HG03565 (cell line): ENCODE measurements around the gene MIER3.
A peak's percentile ranks its signal among the peaks of the same experiment; 100 is the strongest.
"Not testable (repeated sequence)": the region's sequence is repeated elsewhere in the genome, so short reads cannot be mapped to it uniquely, and the experiment has no call there.

Experiments
- ATAC-seq: cut with Tn5 transposase; IDR thresholded peaks from one replicate; pipeline ENCODE4 v1.9.1; 2021; ENCODE audit warnings: mild to moderate bottlenecking, moderate library complexity; ENCODE audit not compliant: unreplicated experiment

MIER3 gene, protein sequence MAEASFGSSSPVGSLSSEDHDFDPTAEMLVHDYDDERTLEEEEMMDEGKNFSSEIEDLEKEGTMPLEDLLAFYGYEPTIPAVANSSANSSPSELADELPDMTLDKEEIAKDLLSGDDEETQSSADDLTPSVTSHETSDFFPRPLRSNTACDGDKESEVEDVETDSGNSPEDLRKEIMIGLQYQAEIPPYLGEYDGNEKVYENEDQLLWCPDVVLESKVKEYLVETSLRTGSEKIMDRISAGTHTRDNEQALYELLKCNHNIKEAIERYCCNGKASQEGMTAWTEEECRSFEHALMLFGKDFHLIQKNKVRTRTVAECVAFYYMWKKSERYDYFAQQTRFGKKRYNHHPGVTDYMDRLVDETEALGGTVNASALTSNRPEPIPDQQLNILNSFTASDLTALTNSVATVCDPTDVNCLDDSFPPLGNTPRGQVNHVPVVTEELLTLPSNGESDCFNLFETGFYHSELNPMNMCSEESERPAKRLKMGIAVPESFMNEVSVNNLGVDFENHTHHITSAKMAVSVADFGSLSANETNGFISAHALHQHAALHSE

DNA sequence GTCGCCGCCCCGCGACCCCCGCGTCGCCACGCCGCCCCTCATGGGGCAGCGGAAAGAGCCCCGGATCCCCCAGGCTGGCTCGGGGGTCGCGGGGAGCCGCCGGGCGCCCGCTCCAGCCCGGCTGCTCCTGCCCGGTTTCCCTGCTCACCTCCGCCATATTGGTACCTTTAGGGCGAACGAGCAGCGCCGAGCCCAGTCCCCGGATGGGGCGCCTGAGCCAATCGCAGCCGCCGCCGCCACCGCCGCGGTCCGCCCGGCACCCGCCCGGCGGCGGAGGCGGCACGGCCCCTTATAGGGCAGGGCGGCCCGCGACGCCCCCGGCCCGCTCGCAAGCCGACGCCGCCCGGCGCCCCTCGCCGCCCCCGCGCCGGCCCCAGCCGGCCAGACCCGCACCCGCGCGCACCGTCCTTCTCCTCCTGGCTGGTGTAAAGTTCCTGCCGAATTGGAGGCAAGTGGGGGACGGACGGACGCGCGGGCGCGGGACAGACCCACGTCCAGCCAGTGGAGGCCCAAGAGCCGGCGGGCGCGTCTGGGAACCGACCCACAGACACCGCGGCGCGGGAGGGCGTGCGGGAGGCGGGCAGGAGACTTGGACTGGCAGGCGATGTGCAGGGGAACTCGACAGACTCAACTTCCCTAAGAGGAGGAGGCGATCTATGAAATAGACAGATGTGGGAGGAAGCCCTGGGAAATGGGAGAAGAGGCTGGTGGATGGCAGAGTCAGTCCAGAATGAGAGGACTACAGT, at the start of gene MIER3:
TSS of gene MIER3 (minus strand) at position 178 of the 746 bp plus-strand sequence. CDS start at position 157, 21 bp downstream.
- ATAC-seq = peak; percentile 88

DNA sequence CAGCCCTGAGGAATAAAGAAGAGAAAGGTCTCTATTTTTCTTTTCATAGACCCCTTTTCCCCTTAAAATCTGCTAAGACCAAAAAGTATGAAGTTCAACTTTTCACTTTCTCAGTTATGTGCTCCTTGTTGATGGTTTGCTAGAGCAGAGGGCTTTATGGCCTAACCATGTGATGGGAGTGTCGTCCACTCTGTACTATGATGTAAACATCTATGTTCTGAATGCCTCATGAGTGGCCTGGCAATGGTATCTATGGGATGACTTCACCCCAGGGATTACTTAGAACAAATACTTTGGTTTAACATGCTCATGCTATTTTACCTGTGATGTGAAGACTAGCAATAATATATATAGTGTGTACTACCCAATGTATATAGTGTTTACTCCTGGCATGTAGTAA, 43.7 kb upstream of the MIER3 start:
- no peak for ATAC-seq

DNA sequence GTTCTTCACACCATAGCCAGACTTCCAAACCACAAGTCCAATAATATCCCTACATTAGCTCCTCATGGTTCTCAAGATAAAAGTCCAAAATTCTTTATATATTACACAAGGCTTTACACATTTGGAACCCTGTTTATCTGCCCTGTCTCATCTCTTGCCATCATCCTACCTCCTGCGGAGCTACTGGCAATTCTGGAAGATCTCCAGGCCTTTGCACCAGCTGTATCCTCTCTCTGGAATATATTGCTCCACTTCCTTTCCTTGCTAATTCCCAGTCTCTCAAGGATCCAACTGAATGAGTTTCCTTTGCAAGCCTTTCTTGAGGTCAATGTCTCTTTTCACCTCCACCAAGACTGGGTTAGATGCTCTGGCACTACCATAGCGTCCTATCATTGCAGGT, 41.3 kb upstream of the MIER3 start:
- ATAC-seq = no peak

DNA sequence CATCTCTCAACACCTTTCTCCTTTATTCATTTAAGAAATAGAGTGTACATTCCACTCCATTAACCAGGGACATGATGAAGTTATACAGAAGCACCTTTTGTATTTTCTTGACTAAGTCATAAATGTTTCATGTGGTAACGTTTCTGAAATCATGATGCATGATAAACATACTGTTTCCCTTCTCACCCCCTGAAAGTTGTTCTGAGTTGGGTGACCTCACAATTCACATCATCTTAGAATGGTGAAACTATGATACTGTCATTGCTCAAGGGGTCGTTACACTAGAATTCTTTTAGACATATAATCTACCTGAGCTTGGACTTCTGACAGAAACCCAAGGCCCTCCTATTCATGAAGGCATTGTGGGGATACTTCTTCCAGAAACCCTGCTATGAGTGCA, 37.8 kb upstream of the MIER3 start:
- ATAC-seq = no peak

DNA sequence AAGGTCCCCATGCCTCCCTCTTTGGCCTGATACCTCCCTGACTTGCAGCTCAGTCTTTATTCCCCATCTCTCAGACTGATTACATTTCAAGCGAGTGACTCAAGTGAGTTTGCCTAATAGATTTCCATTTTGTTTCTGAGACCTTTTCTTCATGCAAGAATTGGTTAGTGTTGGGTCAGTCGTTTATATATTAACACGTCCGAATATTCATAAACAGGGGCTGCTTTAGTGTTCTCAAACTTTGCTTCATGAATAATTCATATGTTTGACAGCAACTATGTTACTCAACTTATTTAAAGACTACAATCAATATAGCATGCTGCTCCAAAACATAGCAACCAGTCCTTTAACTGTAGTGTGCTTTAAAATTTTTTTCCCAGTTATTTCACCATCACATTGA, 36.6 kb upstream of the MIER3 start:
- no peak for ATAC-seq

DNA sequence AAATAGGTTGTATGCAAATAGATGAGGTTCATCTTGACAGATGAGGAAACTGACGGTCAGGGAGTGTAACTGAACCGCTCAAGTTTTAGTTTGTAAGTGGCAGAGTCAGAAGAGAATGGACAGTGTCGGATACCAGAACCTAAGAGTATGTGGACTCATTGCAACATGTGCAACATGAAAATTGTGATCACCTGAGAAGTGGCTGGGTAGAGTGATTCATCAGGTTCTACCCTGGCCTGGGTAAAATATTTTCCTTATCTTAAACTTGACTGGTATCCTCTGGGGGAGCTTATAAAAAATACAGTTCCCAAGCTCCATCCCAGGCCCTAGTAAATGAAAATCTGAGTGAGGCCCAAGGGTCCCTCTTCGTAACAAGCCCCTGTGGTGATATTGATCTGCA, 35.2 kb upstream of the MIER3 start:
- ATAC-seq = no peak

DNA sequence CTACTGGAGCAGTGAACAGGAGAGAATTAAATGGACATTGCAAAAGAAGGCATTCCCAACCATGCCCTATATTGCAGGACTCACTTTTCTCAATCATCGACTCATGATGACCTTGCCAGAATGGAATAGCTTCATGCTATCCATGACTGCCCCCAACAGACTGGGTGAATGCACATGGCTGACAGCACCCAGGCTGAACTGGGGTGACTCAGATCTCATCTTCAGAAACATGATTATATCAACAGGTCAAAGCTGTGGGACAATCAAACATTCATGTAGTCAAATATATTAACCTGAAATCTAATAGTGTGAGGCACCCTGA, 34.7 kb upstream of the MIER3 start:
- no peak for ATAC-seq

DNA sequence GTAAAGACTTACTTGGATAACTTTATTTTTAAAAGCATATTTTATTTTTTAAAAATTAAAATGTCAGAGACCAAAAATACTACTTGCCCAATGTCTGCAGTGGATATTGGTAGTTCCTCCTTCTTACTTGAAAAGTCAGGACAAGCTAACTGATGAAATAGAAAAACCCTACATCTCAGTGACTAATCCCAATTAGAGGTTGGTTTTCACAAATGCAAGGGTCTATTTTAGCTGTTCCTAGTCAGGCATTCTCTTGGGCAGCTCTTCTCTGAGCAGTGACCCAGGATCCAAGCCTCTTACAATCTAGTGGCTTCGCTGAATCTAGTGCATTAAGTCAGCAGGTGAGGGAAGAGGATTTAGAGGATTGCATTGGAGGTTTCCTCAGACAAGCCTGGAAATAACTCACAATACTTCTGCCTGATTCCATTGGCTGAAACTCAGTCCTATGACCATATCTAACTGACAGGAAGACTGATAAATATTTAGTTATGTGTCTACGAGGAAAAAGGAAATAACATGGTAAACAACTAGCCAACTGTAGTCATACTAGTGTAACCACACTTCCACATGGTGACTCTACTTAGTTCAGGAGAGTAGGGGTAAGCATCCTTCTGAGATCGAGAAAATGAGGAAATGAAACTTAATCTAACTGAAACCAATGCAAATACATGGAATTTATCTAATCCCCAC, 34.2 kb upstream of the MIER3 start:
- no peak for ATAC-seq

DNA sequence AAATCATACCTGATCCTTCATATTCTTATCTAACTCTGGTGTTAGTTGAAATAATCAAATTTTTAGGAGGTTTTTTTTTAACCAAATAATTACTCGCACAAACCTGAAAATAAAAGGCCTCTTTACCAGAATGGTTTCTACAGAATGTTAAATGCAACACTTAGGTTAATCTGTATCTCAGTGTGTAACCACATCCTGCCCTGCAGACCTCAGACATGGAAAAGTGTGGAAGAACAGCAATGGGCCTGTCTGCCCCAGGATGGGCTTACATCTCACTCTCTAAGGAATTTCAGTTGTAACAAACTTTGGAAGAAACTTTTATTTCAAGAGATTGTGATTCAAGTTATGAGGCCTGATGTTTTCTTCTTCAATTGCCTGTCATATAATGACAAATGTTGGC, 32.5 kb upstream of the MIER3 start:
- ATAC-seq = no peak

DNA sequence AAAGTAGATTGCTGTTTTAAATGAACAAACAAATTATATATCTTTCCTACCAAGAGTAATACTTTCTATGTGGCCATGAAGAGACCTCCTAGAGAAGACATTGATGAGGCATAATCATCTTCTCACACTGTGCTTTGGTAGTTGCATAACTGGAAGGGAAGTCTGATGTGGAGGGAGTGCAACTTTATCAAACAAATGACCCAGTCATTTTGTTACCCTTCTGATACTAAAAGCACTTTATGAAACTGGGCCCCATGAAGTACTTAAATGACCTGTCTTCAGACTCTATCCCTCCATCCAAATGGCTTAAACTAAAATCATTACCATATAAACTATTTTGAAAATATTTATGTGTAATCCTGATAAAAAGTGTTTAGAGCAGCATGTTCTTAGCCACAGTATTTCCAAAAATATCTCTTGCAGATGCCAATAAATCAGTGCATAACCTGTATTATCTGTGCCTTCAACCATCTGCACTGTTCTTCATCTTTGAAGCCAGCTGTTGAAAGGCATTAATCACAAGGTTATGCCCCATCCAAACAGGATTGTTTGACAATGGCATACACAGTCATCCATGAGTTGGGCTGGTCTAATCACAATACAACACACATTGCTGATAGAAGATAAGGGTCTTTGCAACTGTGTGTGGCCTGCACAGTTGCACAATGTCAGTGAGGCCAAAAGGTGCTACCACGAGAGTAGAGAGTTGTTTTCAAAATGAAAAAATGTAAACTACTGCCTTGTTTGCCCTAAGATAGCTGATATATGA, 31.9 kb upstream of the MIER3 start:
- ATAC-seq = peak; percentile 43

DNA sequence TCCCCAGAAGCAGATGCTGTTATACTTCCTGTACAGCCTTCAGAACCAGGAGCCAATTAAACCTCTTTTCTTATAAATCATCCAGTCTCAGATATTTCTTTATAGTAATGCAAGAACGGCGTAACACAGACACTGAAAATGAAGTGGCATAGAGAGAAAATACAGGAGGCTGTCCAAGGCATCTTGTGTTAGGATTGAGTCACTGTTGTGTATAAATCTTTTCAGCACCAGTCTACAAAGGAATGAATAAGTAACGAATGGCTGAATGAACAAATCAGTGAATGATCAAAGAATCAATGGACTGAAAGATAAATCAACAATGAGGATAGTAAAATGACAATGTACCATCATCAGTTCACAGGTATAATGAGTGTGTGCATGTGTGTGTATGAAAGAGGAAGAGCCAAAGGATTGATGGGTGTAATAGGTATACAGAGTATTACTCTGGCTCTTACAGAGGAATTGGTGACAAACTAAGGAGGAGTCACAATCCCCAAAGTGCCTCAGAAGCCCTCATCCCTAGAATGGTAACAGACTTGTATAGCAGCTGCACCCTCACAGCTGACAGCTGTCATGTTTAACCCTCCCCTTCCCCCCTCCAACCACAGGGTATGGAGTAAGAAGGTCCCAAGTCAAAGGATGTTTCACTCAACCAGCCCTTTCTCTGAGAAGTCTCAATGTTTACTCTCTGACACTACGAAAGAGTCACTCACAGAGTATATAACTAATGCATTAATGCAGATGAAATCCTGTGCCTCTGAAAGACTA, 29.8 kb upstream of the MIER3 start:
- no peak for ATAC-seq

DNA sequence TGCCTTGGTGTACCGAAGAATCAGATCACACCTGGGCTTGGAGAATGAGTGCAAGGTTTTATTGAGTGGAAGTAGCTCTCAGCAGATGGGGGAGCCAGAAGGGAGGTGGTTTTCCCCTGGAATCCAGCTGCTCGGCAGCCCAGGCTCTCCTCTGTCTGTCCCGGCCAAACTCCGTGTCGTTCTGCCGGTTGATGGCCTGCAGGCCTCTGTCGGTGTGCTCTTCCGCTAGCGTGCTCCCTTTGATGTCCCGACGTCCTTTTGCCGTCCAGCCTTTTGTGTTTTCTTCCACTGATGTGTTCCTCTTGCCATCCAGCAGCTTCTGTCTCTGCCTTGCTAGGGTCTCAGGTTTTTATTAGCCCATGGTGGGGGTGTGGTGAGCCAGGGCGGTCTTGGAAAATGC, 28.0 kb upstream of the MIER3 start:
- no peak for ATAC-seq

DNA sequence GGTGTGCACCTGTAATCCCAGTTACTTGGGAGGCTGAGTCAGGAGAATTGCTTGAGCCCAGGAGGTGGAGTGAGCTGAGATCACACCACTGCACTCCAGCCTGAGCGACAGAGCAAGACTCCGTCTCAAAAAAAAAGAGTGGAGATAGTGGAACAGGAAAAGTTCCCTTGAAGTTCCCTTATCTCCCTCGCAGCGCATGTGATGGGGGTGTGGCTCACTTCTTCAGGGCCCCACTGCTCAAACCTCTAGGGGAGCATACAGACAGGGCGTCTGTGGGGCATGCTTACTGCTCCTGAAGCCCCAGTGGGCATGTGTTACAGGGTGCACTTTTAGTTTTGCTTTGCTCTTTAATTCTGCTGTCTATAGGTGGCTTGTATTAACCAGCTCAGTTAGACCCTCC, 27.6 kb upstream of the MIER3 start:
- not testable (repeated sequence) for ATAC-seq

DNA sequence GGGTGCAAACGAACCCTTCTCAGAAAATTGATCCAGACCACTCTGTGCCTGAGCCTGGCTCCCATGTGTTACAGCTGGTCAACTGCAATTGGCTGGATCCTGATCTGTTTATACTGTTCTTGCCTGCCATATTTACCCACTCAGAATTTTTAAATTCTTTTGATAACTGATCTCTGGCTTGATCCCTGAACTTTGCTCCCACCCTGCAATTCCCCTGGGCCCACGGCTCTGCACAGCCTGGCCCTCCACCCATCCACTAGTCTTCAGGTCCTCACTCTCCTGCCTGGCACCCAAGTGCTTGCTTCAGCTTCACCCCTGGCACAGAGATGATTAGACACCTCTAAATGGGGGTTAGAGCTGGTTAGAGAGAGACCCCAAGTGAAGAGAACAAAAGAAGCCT, 25.9 kb upstream of the MIER3 start:
- no peak for ATAC-seq

DNA sequence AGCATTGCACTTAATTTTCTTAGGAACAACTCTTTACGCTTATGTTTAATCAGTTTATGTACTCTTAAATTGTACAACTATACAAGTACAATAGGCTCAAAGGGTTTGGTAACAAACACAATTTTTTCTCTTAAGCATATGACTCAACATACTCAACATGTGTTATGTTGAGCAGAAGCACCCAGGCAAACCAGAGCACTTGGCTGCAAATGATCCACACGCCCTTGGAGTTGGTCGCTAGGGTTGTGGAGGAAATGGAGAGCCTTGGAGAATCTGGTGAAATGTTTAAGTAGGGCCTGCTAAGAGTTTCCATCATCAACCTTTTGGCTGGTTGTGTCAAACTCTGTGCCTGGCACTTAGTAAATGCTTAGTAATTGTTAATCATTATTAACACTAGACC, 25.1 kb upstream of the MIER3 start:
- no peak for ATAC-seq

DNA sequence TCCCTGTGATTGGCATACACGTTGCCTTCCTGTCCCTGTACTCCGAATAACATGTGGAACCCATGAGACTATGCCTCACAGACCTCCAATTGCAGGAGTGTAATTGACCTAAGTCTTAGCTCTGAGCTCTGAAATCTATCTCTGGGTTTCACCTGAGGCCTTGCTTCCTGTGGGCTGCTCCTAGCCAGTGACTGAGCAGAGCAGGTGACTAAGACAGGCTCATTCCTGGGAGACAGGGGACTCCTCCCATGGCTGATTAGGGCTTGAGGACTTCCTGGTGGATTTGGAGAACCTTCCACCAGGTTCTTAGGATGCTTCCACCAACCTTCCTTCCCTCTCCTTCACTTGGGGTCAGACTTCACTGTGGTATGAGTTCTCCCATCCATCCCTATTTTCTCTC, 22.3 kb upstream of the MIER3 start:
- no peak for ATAC-seq

DNA sequence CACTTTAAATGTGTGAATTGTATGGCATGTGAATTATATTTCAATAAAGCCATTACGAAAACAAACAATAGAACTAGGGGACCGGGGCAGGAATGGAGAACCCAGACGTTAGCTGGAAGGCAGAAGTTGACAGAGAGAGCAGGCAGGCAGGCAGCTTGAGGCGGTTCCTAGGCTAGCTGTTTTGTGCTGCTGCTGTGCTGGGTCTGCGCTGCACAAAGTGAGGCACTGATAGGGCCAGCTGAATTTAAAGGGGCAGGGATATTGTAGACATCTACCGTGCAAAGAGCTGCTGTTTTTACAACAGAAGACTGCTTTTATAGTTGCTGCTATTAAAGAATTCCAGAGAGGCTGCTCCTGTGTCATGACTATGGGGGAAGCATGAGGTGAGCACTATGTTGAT, 21.6 kb upstream of the MIER3 start:
- ATAC-seq = no peak

DNA sequence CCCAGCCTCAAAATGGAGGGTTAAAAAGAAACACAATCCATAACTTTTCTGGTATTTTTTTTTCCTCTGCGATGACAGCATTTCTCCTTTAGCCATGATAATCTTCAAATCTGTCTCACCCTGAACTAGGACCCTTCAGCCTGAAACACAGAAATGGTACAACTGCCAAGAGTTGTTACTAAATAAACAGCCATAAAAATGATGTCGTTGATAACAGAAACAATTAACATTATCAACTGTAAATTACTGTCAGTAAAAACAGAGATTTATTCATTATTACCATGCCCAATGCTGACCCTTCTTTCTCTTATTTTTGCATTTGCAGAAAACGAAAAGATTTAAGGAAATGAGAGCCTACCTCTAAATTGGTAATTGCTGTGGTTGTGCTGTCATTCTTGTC, 19.4 kb upstream of the MIER3 start:
- no peak for ATAC-seq

DNA sequence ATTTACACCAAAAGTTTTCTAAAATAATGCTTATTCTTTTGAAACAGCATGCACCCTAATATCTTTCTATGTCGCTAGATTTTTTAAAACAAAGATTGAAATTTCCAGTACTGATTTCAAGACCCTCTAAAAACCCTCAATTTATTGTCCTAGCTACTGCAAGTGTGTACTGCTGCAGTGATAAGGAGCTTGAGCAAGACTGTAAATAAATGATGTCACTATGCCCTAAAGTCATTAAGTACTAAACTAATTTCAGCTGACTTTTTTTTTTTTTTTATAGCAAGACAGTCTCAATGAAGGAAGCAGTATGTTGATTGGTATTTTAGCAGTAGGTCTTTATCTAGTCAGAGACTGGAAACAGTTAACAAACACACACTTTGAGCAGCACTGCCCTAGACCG, 12.2 kb upstream of the MIER3 start:
- ATAC-seq = no peak

DNA sequence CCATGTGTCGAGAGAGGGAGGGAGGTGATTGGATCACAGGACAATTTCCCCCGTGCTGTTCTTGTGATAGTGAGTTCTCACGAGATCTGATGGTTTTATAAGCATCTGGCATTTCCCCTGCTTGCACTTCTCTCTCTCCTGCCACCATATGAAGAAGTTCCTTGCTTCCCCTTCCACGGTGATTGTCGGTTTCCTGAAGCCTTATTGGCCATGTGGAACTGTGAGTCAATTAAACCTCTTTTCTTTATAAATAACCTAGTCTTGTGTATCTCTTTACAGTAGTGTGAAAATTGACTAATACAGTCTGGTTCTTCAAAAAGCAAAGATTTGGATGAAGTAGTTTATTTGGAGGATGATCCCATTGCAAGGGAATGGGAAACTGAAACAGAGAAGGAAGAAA, 11.3 kb upstream of the MIER3 start:
- no peak for ATAC-seq
